HCT116 (cell line): ENCODE data around the gene DIP2A. TPM values are rescaled to one million over a fixed set of nuclear protein-coding genes. Genes with fewer than 3 reads are reported as not detected.

Experiments used
- ATAC-seq: fragments of 200-7000 bp; cut with Tn5 transposase; 2 replicates; pipeline ENCODE4 v1.9.1; 2020; ENCODE audit warnings: mild to moderate bottlenecking, moderate library complexity
- BruUV-seq: library from RNA; stranded (reverse); fragments of 400-500 nt; replicated peaks from 2 replicates; lab custom pipeline; 2021; lab: Mats Ljungman, UMichigan
- CTCF ChIA-PET: fragments of 300-600 bp; sonication (Branson Sonifier 250); formaldehyde crosslinking; loops from one replicate; lab custom pipeline; 2021; ENCODE audit warnings: antibody characterized with exemption; lab: Charles Lee
- POLR2A ChIA-PET: fragments of 300-600, 350-600 bp; sonication (Branson Sonifier 250); formaldehyde crosslinking; loops from one replicate; lab custom pipeline; 2021; ENCODE audit warnings: antibody characterized with exemption; lab: Charles Lee
- RAD21 ChIA-PET, 2 experiments: fragments of 300-600 bp; sonication (Branson Sonifier 250); formaldehyde crosslinking; loops; one replicate each; lab custom pipeline; 2023; ENCODE audit warnings: low total read pairs in 2 of 2; ENCODE audit not compliant: uncharacterized antibody in 2 of 2, unreplicated experiment in 2 of 2, low non-redundant PET in 1 of 2; lab: Charles Lee
- DNase-seq: peaks from one replicate; pipeline ENCODE4 v3.0.0-alpha.2; 2010; ENCODE audit warnings: low read depth, low spot score
- H2AFZ ChIP-seq: fragments of 200-600 bp; shearing (Covaris generic), sonication (generic); 2 replicates; pipeline ENCODE4 v1.6.1; 2017; ENCODE audit warnings: low read depth, mixed run types, mixed read lengths, antibody characterized with exemption, low read length; ENCODE audit not compliant: poor library complexity, severe bottlenecking
- H3K27ac ChIP-seq: 2 replicates; pipeline ENCODE4 v1.5.1; 2012; ENCODE audit warnings: low read depth, low read length
- H3K27me3 ChIP-seq: fragments of 200-600 bp; sonication (generic); 2 replicates; pipeline ENCODE4 v1.6.1; 2016; ENCODE audit warnings: mixed run types, low read length, mixed read lengths; ENCODE audit not compliant: insufficient read depth
- H3K36me3 ChIP-seq, 2 experiments: fragments of 200-500 bp in 1 of 2; fragments of 200-600 bp in 1 of 2; sonication (Bioruptor generic) in 1 of 2; sonication (generic) in 1 of 2; 2 replicates each; pipeline versions ENCODE4 v1.5.1 to v1.6.1; 2014 to 2016; ENCODE audit warnings: low read length in 2 of 2, inconsistent platforms in 1 of 2, mixed read lengths in 1 of 2, mixed run types in 1 of 2; ENCODE audit not compliant: insufficient read depth in 2 of 2, control insufficient read depth in 1 of 2
- H3K4me1 ChIP-seq, 2 experiments: fragments of 200-600 bp in 1 of 2; sonication (generic) in 1 of 2; 2 replicates each; pipeline versions ENCODE4 v1.5.1 to v1.6.1; 2012 to 2017; ENCODE audit warnings: low read length in 2 of 2, inconsistent platforms in 1 of 2, mild to moderate bottlenecking in 1 of 2, mixed read lengths in 1 of 2, mixed run types in 1 of 2, moderate library complexity in 1 of 2; ENCODE audit not compliant: insufficient read depth in 2 of 2, control insufficient read depth in 1 of 2
- H3K4me2 ChIP-seq: fragments of 200-600 bp; sonication (generic); 2 replicates; pipeline ENCODE4 v1.6.1; 2017; ENCODE audit warnings: mixed run types, low read length, mixed read lengths
- H3K4me3 ChIP-seq, 2 experiments: fragments of 200-600 bp in 1 of 2; sonication (generic) in 1 of 2; replicated peaks in 1 of 2; 2 replicates each; pipeline ENCODE4 v1.5.1; 2011 to 2016; ENCODE audit warnings: low read length in 2 of 2, control low read depth in 1 of 2, low read depth in 1 of 2, mild to moderate bottlenecking in 1 of 2, mixed read lengths in 1 of 2, mixed run types in 1 of 2
- H3K79me2 ChIP-seq: fragments of 200-600 bp; sonication (generic); 2 replicates; pipeline ENCODE4 v1.6.1; 2017; ENCODE audit warnings: mild to moderate bottlenecking, mixed run types, low read length, moderate library complexity, mixed read lengths; ENCODE audit not compliant: insufficient read depth
- H3K9ac ChIP-seq: fragments of 200-600 bp; sonication (generic); 2 replicates; pipeline ENCODE4 v1.6.1; 2016; ENCODE audit warnings: low read length, mixed read lengths
- H3K9me2 ChIP-seq: fragments of 200-600 bp; sonication (generic), shearing (Covaris generic); 2 replicates; pipeline ENCODE4 v1.6.1; 2017; ENCODE audit warnings: mixed run types, mild to moderate bottlenecking, moderate library complexity; ENCODE audit not compliant: insufficient read depth
- H3K9me3 ChIP-seq, 2 experiments: fragments of 200-500 bp in 1 of 2; fragments of 200-600 bp in 1 of 2; sonication (Bioruptor generic) in 1 of 2; sonication (generic) in 1 of 2; 2 replicates each; pipeline ENCODE4 v1.6.1; 2014 to 2017; ENCODE audit warnings: low read length in 2 of 2, mixed read lengths in 2 of 2, inconsistent platforms in 1 of 2, low read depth in 1 of 2, mild to moderate bottlenecking in 1 of 2, mixed run types in 1 of 2, moderate library complexity in 1 of 2; ENCODE audit not compliant: control insufficient read depth in 1 of 2, insufficient read depth in 1 of 2
- H4K20me1 ChIP-seq: fragments of 200-600 bp; sonication (generic), shearing (Covaris generic); 2 replicates; pipeline ENCODE4 v1.6.1; 2017; ENCODE audit warnings: mixed run types, mild to moderate bottlenecking, moderate library complexity; ENCODE audit not compliant: insufficient read depth
- CEBPB ChIP-seq: IDR thresholded peaks from 2 replicates; pipeline ENCODE4 v1.6.1; 2012; ENCODE audit warnings: low read depth
- EGR1 ChIP-seq: IDR thresholded peaks from 2 replicates; pipeline ENCODE4 v1.6.1; 2012; ENCODE audit warnings: low read depth
- ELF1 ChIP-seq: IDR thresholded peaks from 2 replicates; pipeline ENCODE4 v1.6.1; 2012; ENCODE audit warnings: low read depth, borderline replicate concordance
- EZH2 ChIP-seq: fragments of 200-600 bp; sonication (generic); IDR thresholded peaks from 2 replicates; pipeline ENCODE4 v1.6.1; 2017; ENCODE audit warnings: antibody characterized with exemption, mixed run types
- EZH2phosphoT487 ChIP-seq: fragments of 200-600 bp; IDR thresholded peaks from 2 replicates; pipeline ENCODE4 v1.6.1; 2018; ENCODE audit warnings: antibody characterized with exemption, borderline replicate concordance
- FOSL1 ChIP-seq: IDR thresholded peaks from 2 replicates; pipeline ENCODE4 v1.6.1; 2012; ENCODE audit warnings: low read depth
- JUND ChIP-seq: IDR thresholded peaks from 2 replicates; pipeline ENCODE4 v1.6.1; 2012
- MAX ChIP-seq: IDR thresholded peaks from 2 replicates; pipeline ENCODE4 v1.6.1; 2012
- POLR2AphosphoS5 ChIP-seq: IDR thresholded peaks from 2 replicates; pipeline ENCODE4 v1.6.1; 2011; ENCODE audit warnings: mild to moderate bottlenecking, low read depth, low read length, moderate library complexity
- RAD21 ChIP-seq: IDR thresholded peaks from 2 replicates; pipeline ENCODE4 v1.6.1; 2012; ENCODE audit warnings: low read depth, mild to moderate bottlenecking
- SIN3A ChIP-seq: IDR thresholded peaks from 2 replicates; pipeline ENCODE4 v1.6.1; 2012; ENCODE audit warnings: low read depth
- SP1 ChIP-seq: IDR thresholded peaks from 2 replicates; pipeline ENCODE4 v1.6.1; 2012; ENCODE audit warnings: low read depth
- SRF ChIP-seq: IDR thresholded peaks from 2 replicates; pipeline ENCODE4 v1.6.1; 2012; ENCODE audit warnings: low read depth
- YY1 ChIP-seq: IDR thresholded peaks from 2 replicates; pipeline ENCODE4 v1.6.1; 2011; ENCODE audit warnings: low read length, low read depth, moderate library complexity, mild to moderate bottlenecking; ENCODE audit not compliant: insufficient replicate concordance; ENCODE audit errors: extremely low read depth
- ZNF274 ChIP-seq: fragments of 200-500 bp; sonication (Bioruptor generic); IDR thresholded peaks from 2 replicates; pipeline ENCODE4 v1.6.1; 2014; ENCODE audit warnings: mild to moderate bottlenecking, low read depth, low read length, inconsistent platforms
- intact Hi-C: fragments of 100-400 bp; cut with micrococcal nuclease; formaldehyde crosslinking; loops from 2 replicates; pipeline ENCODE4 v1.10.0; 2022
- total RNA-seq: library from RNA; stranded (reverse); gene quantifications from one replicate; pipeline ENCODE4 v1.2.1, GENCODE V29; 2021; ENCODE audit not compliant: unreplicated experiment
- TF ChIP-seq, protein P1 (sequence below), 3 experiments: fragments of 200-600 bp in 1 of 3; sonication (generic) in 1 of 3; IDR thresholded peaks in 2 of 3; conservative IDR thresholded peaks in 1 of 3; 2 replicates each; pipeline ENCODE4 v1.5.1; 2012 to 2017; ENCODE audit warnings: low read depth in 2 of 3, low read length in 2 of 3, antibody characterized with exemption in 1 of 3, borderline replicate concordance in 1 of 3, control low read depth in 1 of 3, mild to moderate bottlenecking in 1 of 3, mixed read lengths in 1 of 3, mixed run types in 1 of 3, moderate library complexity in 1 of 3; ENCODE audit not compliant: insufficient read depth in 1 of 3
- TF ChIP-seq, protein P2 (sequence below): IDR thresholded peaks from 2 replicates; pipeline ENCODE4 v1.6.1; 2012

Gene DIP2A
- total RNA-seq, 1 experiment from 2014 or later: 39.9 TPM

DNA sequence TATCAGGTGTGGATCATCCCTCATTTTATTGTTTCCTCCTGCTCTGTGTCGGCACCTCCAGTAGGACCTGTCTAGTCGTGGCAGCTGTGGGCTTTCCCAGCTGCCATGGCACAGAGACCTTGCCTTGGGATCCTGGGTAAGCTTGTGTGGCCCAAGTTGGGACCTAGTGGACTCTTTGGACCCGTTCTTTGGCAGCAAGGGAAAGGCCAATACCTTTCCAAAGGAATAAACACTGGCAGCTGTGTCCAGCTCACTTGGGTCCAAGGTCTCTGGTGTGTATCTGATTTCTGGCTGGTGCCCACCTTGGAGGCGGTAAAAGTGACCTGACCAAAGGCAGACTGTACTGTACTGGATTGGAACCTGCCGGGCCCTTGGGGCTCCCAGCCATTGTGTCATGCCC, 21.8 kb downstream of the DIP2A start:
- Histone ChIP-seq H3K4me1 (no peaks in the 10 kb centered on the region), H4K20me1 (no peaks in the 10 kb centered on the region), H3K27me3 (no peaks in the 10 kb centered on the region), H2AFZ (no peak overlapping the region), H3K9me3 (no peaks in the 10 kb centered on the region), H3K4me2 (no peak overlapping the region), H3K4me3 (no peak overlapping the region), H3K27ac (no peak overlapping the region), H3K79me2 (peaks cover 25% of the 10 kb centered on the region), H3K36me3 (no peaks in the 10 kb centered on the region), H3K9ac (no peak overlapping the region), H3K9me2 (no peaks in the 10 kb centered on the region)
- no TSS peak for BruUV-seq
- CTCF ChIA-PET: no interaction called here
- POLR2A ChIA-PET: no interaction called here
- intact Hi-C loops: loop anchor here (5.0 kb wide), 1 partner anchor 52 kb away; no protein-coding TSS in a partner anchor
- no peak for DNase-seq
- no peak for TF ChIP-seq SP1
- no peak for TF ChIP-seq SIN3A
- TF ChIP-seq, protein P1, sequence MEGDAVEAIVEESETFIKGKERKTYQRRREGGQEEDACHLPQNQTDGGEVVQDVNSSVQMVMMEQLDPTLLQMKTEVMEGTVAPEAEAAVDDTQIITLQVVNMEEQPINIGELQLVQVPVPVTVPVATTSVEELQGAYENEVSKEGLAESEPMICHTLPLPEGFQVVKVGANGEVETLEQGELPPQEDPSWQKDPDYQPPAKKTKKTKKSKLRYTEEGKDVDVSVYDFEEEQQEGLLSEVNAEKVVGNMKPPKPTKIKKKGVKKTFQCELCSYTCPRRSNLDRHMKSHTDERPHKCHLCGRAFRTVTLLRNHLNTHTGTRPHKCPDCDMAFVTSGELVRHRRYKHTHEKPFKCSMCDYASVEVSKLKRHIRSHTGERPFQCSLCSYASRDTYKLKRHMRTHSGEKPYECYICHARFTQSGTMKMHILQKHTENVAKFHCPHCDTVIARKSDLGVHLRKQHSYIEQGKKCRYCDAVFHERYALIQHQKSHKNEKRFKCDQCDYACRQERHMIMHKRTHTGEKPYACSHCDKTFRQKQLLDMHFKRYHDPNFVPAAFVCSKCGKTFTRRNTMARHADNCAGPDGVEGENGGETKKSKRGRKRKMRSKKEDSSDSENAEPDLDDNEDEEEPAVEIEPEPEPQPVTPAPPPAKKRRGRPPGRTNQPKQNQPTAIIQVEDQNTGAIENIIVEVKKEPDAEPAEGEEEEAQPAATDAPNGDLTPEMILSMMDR (IDR thresholded peaks at IDR 0.05 in 2 of 3, conservative IDR thresholded peaks at IDR 0.05 in 1 of 3; ENCODE audit: borderline replicate concordance in 1 of 3, insufficient read depth in 1 of 3, low read depth in 2 of 3, low read length in 2 of 3): no peak
- TF ChIP-seq RAD21: no peak
- no peak for TF ChIP-seq ZNF274
- ATAC-seq: no peak
- RAD21 ChIA-PET: no interaction called here

GRCh38 chr21:46482225-46482845, 23.6 kb downstream of the DIP2A start:
- Histone ChIP-seq H3K4me2 (no peak overlapping the region), H3K9me3 (no peaks in the 10 kb centered on the region), H3K9me2 (no peaks in the 10 kb centered on the region), H3K4me3 (no peak overlapping the region), H3K9ac (no peak overlapping the region), H2AFZ (no peak overlapping the region), H3K4me1 (no peaks in the 10 kb centered on the region), H3K27ac (no peak overlapping the region), H3K79me2 (peaks cover 21% of the 10 kb centered on the region), H4K20me1 (no peaks in the 10 kb centered on the region), H3K27me3 (no peaks in the 10 kb centered on the region), H3K36me3 (no peaks in the 10 kb centered on the region)
- ChIA-PET CTCF (no interaction called here), POLR2A (no interaction called here), RAD21 (no interaction called here)
- intact Hi-C loops: loop anchor here (5.0 kb wide), 1 partner anchor 50 kb away; no protein-coding TSS in a partner anchor
- BruUV-seq: no TSS peak
- no peak for ATAC-seq
- no peak for DNase-seq
- TF ChIP-seq, protein P2, sequence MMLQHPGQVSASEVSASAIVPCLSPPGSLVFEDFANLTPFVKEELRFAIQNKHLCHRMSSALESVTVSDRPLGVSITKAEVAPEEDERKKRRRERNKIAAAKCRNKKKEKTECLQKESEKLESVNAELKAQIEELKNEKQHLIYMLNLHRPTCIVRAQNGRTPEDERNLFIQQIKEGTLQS: no peak
- TF ChIP-seq ZNF274: no peak
- TF ChIP-seq SRF: no peak
- no peak for TF ChIP-seq MAX
- TF ChIP-seq SIN3A: no peak
- no peak for TF ChIP-seq POLR2AphosphoS5
- no peak for TF ChIP-seq EGR1
- no peak for TF ChIP-seq FOSL1
- no peak for TF ChIP-seq SP1
- no peak for TF ChIP-seq ELF1
- no peak for TF ChIP-seq RAD21
- TF ChIP-seq JUND: no peak
- no peak for TF ChIP-seq EZH2
- no peak for TF ChIP-seq CEBPB
- no peak for TF ChIP-seq EZH2phosphoT487
- no peak for TF ChIP-seq YY1
